Mesothelial cell of epicardium (in vitro differentiated cells): ENCODE measurements around the gene DHX16. TPM values are rescaled to one million over a fixed set of nuclear protein-coding genes. Genes with fewer than 3 reads are reported as not detected.
A peak's percentile ranks its signal among the peaks of the same experiment; 100 is the strongest.

Experiments used
- DNase-seq, 2 experiments: peaks; one replicate each; pipeline ENCODE4 v3.0.0; 2021; ENCODE audit warnings: low spot score in 2 of 2; ENCODE audit not compliant: unreplicated experiment in 2 of 2
- H3K27ac Mint-ChIP-seq: 2 replicates; pipeline ENCODE4 v1.8.0; 2021; ENCODE audit warnings: mixed read lengths
- H3K27me3 Mint-ChIP-seq: 2 replicates; pipeline ENCODE4 v1.8.0; 2021; ENCODE audit warnings: low read depth, mixed read lengths
- H3K36me3 Mint-ChIP-seq: 2 replicates; pipeline ENCODE4 v1.8.0; 2021; ENCODE audit warnings: mixed read lengths
- H3K4me1 Mint-ChIP-seq: 2 replicates; pipeline ENCODE4 v1.8.0; 2021; ENCODE audit warnings: mixed read lengths
- H3K4me3 Mint-ChIP-seq: 2 replicates; pipeline ENCODE4 v1.8.0; 2021; ENCODE audit warnings: mild to moderate bottlenecking, moderate library complexity, mixed read lengths
- H3K9me3 Mint-ChIP-seq: 2 replicates; pipeline ENCODE4 v1.8.0; 2021; ENCODE audit warnings: mixed read lengths
- CTCF ChIP-seq: fragments of 200-600 bp; sonication (generic); IDR thresholded peaks from one replicate; pipeline ENCODE4 v1.5.0; 2021; ENCODE audit warnings: antibody characterized with exemption; ENCODE audit not compliant: unreplicated experiment
- total RNA-seq: library from RNA; stranded (reverse); gene quantifications from 3 replicates; pipeline ENCODE4 v1.2.1, GENCODE V29; 2021

Gene DHX16
- total RNA-seq, 1 donor from 2014 or later: 25.2 TPM

- TF ChIP-seq CTCF: no peak
- peak overlapping the region; percentile 100 for H3K27ac Mint-ChIP-seq
- H3K36me3 Mint-ChIP-seq: peaks cover 24% of the 10 kb centered on the region
- no peaks in the 10 kb centered on the region for H3K27me3 Mint-ChIP-seq
- no peak for DNase-seq
- H3K4me3 Mint-ChIP-seq: peak overlapping the region; percentile 93
- H3K9me3 Mint-ChIP-seq: no peaks in the 10 kb centered on the region
- H3K4me1 Mint-ChIP-seq: peaks cover 38% of the 10 kb centered on the region
Observed at GRCh38 chr6:30618270-30618797, 54.5 kb downstream of the DHX16 start.

GRCh38 chr6:30617565-30618269, 55.1 kb downstream of the DHX16 start, which contains the start of gene MRPS18B:
Gene MRPS18B, plus strand, starts transcription at chr6:30617840. Its CDS starts 26 bp downstream, at chr6:30617866.
- no peak for TF ChIP-seq CTCF
- Mint-ChIP-seq H3K4me3 (peak within 1 kb of the TSS; percentile 93), H3K9me3 (no peaks in the 10 kb centered on the region), H3K36me3 (peaks cover 22% of the 10 kb centered on the region), H3K4me1 (peaks cover 45% of the 10 kb centered on the region), H3K27ac (peak within 1 kb of the TSS; percentile 100), H3K27me3 (no peaks in the 10 kb centered on the region)
- DNase-seq: peak; percentile 91 to 93

- Mint-ChIP-seq H3K36me3 (peaks cover 19% of the 10 kb centered on the region), H3K27me3 (no peaks in the 10 kb centered on the region), H3K4me1 (peaks cover 50% of the 10 kb centered on the region), H3K4me3 (peak within 1 kb of the TSS; percentile 93), H3K27ac (peak within 1 kb of the TSS; percentile 100), H3K9me3 (no peaks in the 10 kb centered on the region)
- peak; percentile 96 to 99 for DNase-seq
- no peak for TF ChIP-seq CTCF
Observed at GRCh38 chr6:30616811-30617564, 55.8 kb downstream of the DHX16 start, which contains the start of gene PPP1R10. Gene PPP1R10, minus strand, starts transcription at chr6:30617243. Its CDS starts 7,299 bp downstream, at chr6:30609944.

GRCh38 chr6:30615958-30616810, 56.6 kb downstream of the DHX16 start:
- Mint-ChIP-seq H3K27ac (peak overlapping the region; percentile 100), H3K36me3 (peaks cover 19% of the 10 kb centered on the region), H3K27me3 (no peaks in the 10 kb centered on the region), H3K4me1 (peaks cover 58% of the 10 kb centered on the region), H3K4me3 (peak overlapping the region; percentile 93), H3K9me3 (no peaks in the 10 kb centered on the region)
- no peak for DNase-seq
- TF ChIP-seq CTCF: no peak
